WTC11 (cell line): ENCODE data around the gene HAGHL.

Experiments
- CREB1 ChIP-seq: sonication (generic); formaldehyde crosslinking; IDR thresholded peaks from 2 replicates; pipeline ENCODE4 v1.8.0; 2023; ENCODE audit warnings: mild to moderate bottlenecking, missing genetic modification reagents
- CTCF ChIP-seq: fragments of 200-600 bp; IDR thresholded peaks from 2 replicates; pipeline ENCODE4 v1.8.0; 2022; ENCODE audit warnings: antibody characterized with exemption
- E2F4 ChIP-seq: sonication (generic); formaldehyde crosslinking; IDR thresholded peaks from 2 replicates; pipeline ENCODE4 v1.8.1; 2022; ENCODE audit warnings: low read depth, mild to moderate bottlenecking, moderate library complexity, missing genetic modification reagents, borderline replicate concordance
- ELF4 ChIP-seq: sonication (generic); formaldehyde crosslinking; IDR thresholded peaks from 2 replicates; pipeline ENCODE4 v1.8.1; 2022; ENCODE audit warnings: low read depth, mild to moderate bottlenecking, moderate library complexity, missing genetic modification reagents
- IRF1 ChIP-seq: sonication (generic); formaldehyde crosslinking; IDR thresholded peaks from 2 replicates; pipeline ENCODE4 v1.8.0; 2023; ENCODE audit warnings: missing genetic modification reagents
- MAX ChIP-seq: sonication (generic); formaldehyde crosslinking; IDR thresholded peaks from 2 replicates; pipeline ENCODE4 v1.8.0; 2022; ENCODE audit warnings: mild to moderate bottlenecking, missing genetic modification reagents
- NFYB ChIP-seq: sonication (generic); formaldehyde crosslinking; conservative IDR thresholded peaks from 2 replicates; pipeline ENCODE4 v1.8.0; 2022; ENCODE audit warnings: low read depth, missing genetic modification reagents
- NR1H2 ChIP-seq: sonication (generic); formaldehyde crosslinking; IDR thresholded peaks from 2 replicates; pipeline ENCODE4 v1.9.0; 2021; ENCODE audit warnings: mild to moderate bottlenecking, moderate library complexity, missing genetic modification reagents
- USF2 ChIP-seq: sonication (generic); formaldehyde crosslinking; IDR thresholded peaks from 2 replicates; pipeline ENCODE4 v1.8.1; 2023; ENCODE audit warnings: mild to moderate bottlenecking, missing genetic modification reagents, moderate library complexity
- ZMAT4 ChIP-seq: fragments of 250-450 bp; sonication (Bioruptor Pico); IDR thresholded peaks from 2 replicates; pipeline ENCODE4 v1.9.0; 2021; ENCODE audit warnings: mild to moderate bottlenecking
- ZNF396 ChIP-seq: fragments of 250-450 bp; sonication (Bioruptor Pico); IDR thresholded peaks from 2 replicates; pipeline ENCODE4 v1.8.0; 2021; ENCODE audit warnings: mild to moderate bottlenecking, moderate library complexity, borderline replicate concordance
- ZNF512 ChIP-seq: sonication (generic); formaldehyde crosslinking; IDR thresholded peaks from 2 replicates; pipeline ENCODE4 v1.8.1; 2022; ENCODE audit warnings: missing genetic modification reagents, borderline replicate concordance

GRCh38 chr16:725463-726187 is 1.3 kb upstream of the HAGHL start:
- TF ChIP-seq ZNF512 (CRISPR knock-in tag) (no peak), ZNF396 (CRISPR knock-in tag) (no peak), E2F4 (CRISPR knock-in tag) (no peak), CTCF (no peak), NFYB (CRISPR knock-in tag) (no peak), ELF4 (no peak), IRF1 (CRISPR knock-in tag) (no peak), CREB1 (CRISPR knock-in tag) (no peak), ZMAT4 (no peak), USF2 (CRISPR knock-in tag) (no peak), MAX (no peak), NR1H2 (no peak)
